H1 (cell line): ENCODE results near the gene KLRC3. TPM values are rescaled to one million over a fixed set of nuclear protein-coding genes. Genes with fewer than 3 reads are reported as not detected.
A peak's percentile ranks its signal among the peaks of the same experiment; 100 is the strongest.
"Not testable (repeated sequence)": the region's sequence is repeated elsewhere in the genome, so short reads cannot be mapped to it uniquely, and the experiment has no call there.

Source experiments
- CTCF ChIA-PET: fragments of 300-600 bp; sonication (Branson Sonifier 250); formaldehyde crosslinking; loops from one replicate; lab custom pipeline; 2021; ENCODE audit not compliant: partially characterized antibody; lab: Charles Lee
- POLR2A ChIA-PET: fragments of 300-600 bp; sonication (Branson Sonifier 250); formaldehyde crosslinking; loops from one replicate; lab custom pipeline; 2021; ENCODE audit warnings: inconsistent platforms; ENCODE audit not compliant: partially characterized antibody; lab: Charles Lee
- DNase-seq, 2 experiments: peaks; one replicate each; pipeline versions ENCODE4 v3.0.0 to v3.0.0-alpha.2; 2010 to 2022; ENCODE audit warnings: low spot score in 2 of 2, low read depth in 1 of 2, mixed read lengths in 1 of 2
- FAIRE-seq: peaks from 2 replicates; lab custom pipeline; 2011; peaks lifted over from hg19 to GRCh38; lab: Jason Lieb, UNC
- H2AFZ ChIP-seq: 2 replicates; pipeline ENCODE4 v1.8.1; 2012; ENCODE audit warnings: low read length, inconsistent platforms
- H2AK5ac ChIP-seq: 2 replicates; pipeline ENCODE4 v1.6.1; 2013; ENCODE audit warnings: low read depth, low read length
- H2BK120ac ChIP-seq: replicated peaks from 2 replicates; pipeline ENCODE3; 2013; ENCODE audit warnings: low read depth, low read length, inconsistent platforms
- H2BK12ac ChIP-seq: 2 replicates; pipeline ENCODE4 v1.6.1; 2013; ENCODE audit warnings: low read depth, low read length
- H2BK15ac ChIP-seq: 2 replicates; pipeline ENCODE4 v1.6.1; 2013; ENCODE audit warnings: low read length
- H2BK20ac ChIP-seq: 2 replicates; pipeline ENCODE4 v1.6.1; 2013; ENCODE audit warnings: low read length
- H2BK5ac ChIP-seq: 2 replicates; pipeline ENCODE4 v1.6.1; 2013; ENCODE audit warnings: low read depth, low read length
- H3K14ac ChIP-seq: 2 replicates; pipeline ENCODE4 v1.6.1; 2013; ENCODE audit warnings: inconsistent platforms; ENCODE audit not compliant: insufficient read length
- H3K18ac ChIP-seq: 2 replicates; pipeline ENCODE4 v1.6.1; 2013; ENCODE audit warnings: low read length; ENCODE audit errors: extremely low read depth
- H3K23ac ChIP-seq: 2 replicates; pipeline ENCODE4 v1.6.1; 2013; ENCODE audit warnings: inconsistent platforms; ENCODE audit not compliant: insufficient read length
- H3K23me2 ChIP-seq: 2 replicates; pipeline ENCODE4 v1.6.1; 2013; ENCODE audit warnings: low read depth, low read length
- H3K27ac ChIP-seq: 2 replicates; pipeline ENCODE4 v1.6.1; 2011; ENCODE audit warnings: low read depth, low read length, inconsistent platforms
- H3K27me3 ChIP-seq, 4 experiments: replicated peaks in 1 of 4; 1 replicate in 1 of 4; 2 replicates in 3 of 4; pipeline versions ENCODE4 v1.6.1 to v1.8.1; 2011 to 2013; ENCODE audit warnings: low read length in 3 of 4, mild to moderate bottlenecking in 3 of 4, inconsistent platforms in 2 of 4, mixed read lengths in 2 of 4, moderate library complexity in 1 of 4; ENCODE audit not compliant: control insufficient read depth in 3 of 4, insufficient read depth in 3 of 4; ENCODE audit errors: extremely low read depth in 1 of 4
- H3K36me3 ChIP-seq, 4 experiments: 2 replicates each; pipeline versions ENCODE4 v1.6.1 to v1.8.1; 2011 to 2013; ENCODE audit warnings: mild to moderate bottlenecking in 4 of 4, low read length in 3 of 4, moderate library complexity in 2 of 4, control low read depth in 1 of 4, inconsistent platforms in 1 of 4; ENCODE audit not compliant: insufficient read depth in 4 of 4, control insufficient read depth in 2 of 4
- H3K4ac ChIP-seq: replicated peaks from 2 replicates; pipeline ENCODE3; 2013; ENCODE audit warnings: low read length, low read depth, mixed read lengths, inconsistent platforms; ENCODE audit not compliant: insufficient read length
- H3K4me1 ChIP-seq, 4 experiments: replicated peaks in 1 of 4; 1 replicate in 1 of 4; 2 replicates in 3 of 4; pipeline versions ENCODE4 v1.6.1 to v1.8.1; 2011 to 2013; ENCODE audit warnings: low read length in 3 of 4, inconsistent platforms in 2 of 4, mixed read lengths in 1 of 4; ENCODE audit not compliant: insufficient read depth in 4 of 4, control insufficient read depth in 3 of 4
- H3K4me2 ChIP-seq, 2 experiments: 2 replicates each; pipeline versions ENCODE4 v1.6.1 to v1.8.1; 2011 to 2013; ENCODE audit warnings: low read depth in 2 of 2, low read length in 2 of 2, control low read depth in 1 of 2, inconsistent platforms in 1 of 2, mild to moderate bottlenecking in 1 of 2; ENCODE audit not compliant: insufficient read depth in 1 of 2
- H3K4me3 ChIP-seq, 4 experiments: fragments of 200-600, 300-600 bp in 1 of 4; sonication (generic), shearing (Covaris generic), sonication (Bioruptor Twin) in 1 of 4; 2 replicates each; pipeline versions ENCODE4 v1.5.1 to v1.8.1; 2011 to 2016; ENCODE audit warnings: low read length in 4 of 4, low read depth in 3 of 4, control low read depth in 2 of 4, inconsistent platforms in 2 of 4, mild to moderate bottlenecking in 2 of 4, mixed read lengths in 1 of 4, moderate library complexity in 1 of 4; ENCODE audit not compliant: insufficient read depth in 2 of 4; ENCODE audit errors: extremely low read depth in 1 of 4
- H3K56ac ChIP-seq: replicated peaks from 2 replicates; pipeline ENCODE3; 2013; ENCODE audit warnings: low read depth, mild to moderate bottlenecking, mixed read lengths, low read length, inconsistent platforms; ENCODE audit not compliant: insufficient read length
- H3K79me1 ChIP-seq: 2 replicates; pipeline ENCODE4 v1.6.1; 2013; ENCODE audit warnings: low read depth, low read length, control low read depth
- H3K79me2 ChIP-seq, 2 experiments: 2 replicates each; pipeline versions ENCODE4 v1.6.1 to v1.8.1; 2012 to 2013; ENCODE audit warnings: low read length in 2 of 2, mild to moderate bottlenecking in 2 of 2, inconsistent platforms in 1 of 2; ENCODE audit not compliant: insufficient read depth in 2 of 2, control insufficient read depth in 1 of 2
- H3K9ac ChIP-seq, 4 experiments: replicated peaks in 1 of 4; 1 replicate in 1 of 4; 2 replicates in 3 of 4; pipeline versions ENCODE4 v1.6.1 to v1.8.1; 2011 to 2013; ENCODE audit warnings: low read depth in 3 of 4, low read length in 3 of 4, control low read depth in 2 of 4, mild to moderate bottlenecking in 2 of 4, moderate library complexity in 2 of 4, inconsistent platforms in 1 of 4; ENCODE audit errors: extremely low read depth in 1 of 4
- H3K9me3 ChIP-seq, 2 experiments: 2 replicates each; pipeline versions ENCODE4 v1.6.1 to v1.8.1; 2012 to 2013; ENCODE audit warnings: mild to moderate bottlenecking in 2 of 2, moderate library complexity in 2 of 2, control low read depth in 1 of 2, inconsistent platforms in 1 of 2, low read depth in 1 of 2, low read length in 1 of 2, mixed read lengths in 1 of 2; ENCODE audit not compliant: insufficient read depth in 2 of 2
- H4K20me1 ChIP-seq, 2 experiments: replicated peaks in 1 of 2; 2 replicates each; pipeline versions ENCODE3 to v1.8.1; 2011 to 2013; ENCODE audit warnings: inconsistent platforms in 2 of 2, low read length in 2 of 2, mild to moderate bottlenecking in 1 of 2; ENCODE audit not compliant: insufficient read depth in 2 of 2, control insufficient read depth in 1 of 2
- H4K5ac ChIP-seq: 2 replicates; pipeline ENCODE4 v1.6.1; 2013; ENCODE audit warnings: low read length, low read depth, mixed read lengths, inconsistent platforms; ENCODE audit not compliant: insufficient read length
- H4K8ac ChIP-seq: 2 replicates; pipeline ENCODE4 v1.8.0; 2013; ENCODE audit warnings: mild to moderate bottlenecking, moderate library complexity, low read length, inconsistent platforms; ENCODE audit not compliant: insufficient read depth; ENCODE audit errors: extremely low read depth
- H4K91ac ChIP-seq: replicated peaks from 2 replicates; pipeline ENCODE3; 2013; ENCODE audit warnings: low read length, mixed read lengths, inconsistent platforms; ENCODE audit not compliant: insufficient read length
- WGBS, 2 experiments: shearing (Covaris generic) in 1 of 2; methylation state at CpG; one replicate each; pipeline versions ENCODE4 v1.1.6 to v1.1.7; 2013 to 2015; ENCODE audit warnings: low lambda C conversion rate in 2 of 2, mixed read lengths in 2 of 2, inconsistent platforms in 1 of 2, low coverage in 1 of 2, missing lambda C conversion rate in 1 of 2; ENCODE audit not compliant: insufficient replicate concordance in 2 of 2, insufficient coverage in 1 of 2, insufficient read length in 1 of 2; ENCODE audit errors: extremely low coverage in 1 of 2, missing lambda C conversion rate in 1 of 2; 5-methylcytosine and 5-hydroxymethylcytosine counted together
- polyA plus RNA-seq, 7 experiments: library from polyadenylated mRNA; depleted of rRNA in 3 of 7; stranded (reverse) in 5 of 7; unstranded in 2 of 7; fragments of >200 nt in 5 of 7; fragments of 200-250 nt in 2 of 7; gene quantifications; 1 replicate in 5 of 7; 2 replicates in 1 of 7; 4 replicates in 1 of 7; pipeline versions ENCODE4 v1.2.1 to v1.2.3, GENCODE V29; 2011 to 2013; ENCODE audit warnings: missing spikeins in 2 of 7, mixed read lengths in 2 of 7
- total RNA-seq: library from RNA; stranded (reverse); fragmentation: NEBNext Ultra II Directional; extraction: Animal tissue kit (Norgen Biotek cat#: 25700); gene quantifications from 2 replicates; pipeline ENCODE4 v1.2.1, GENCODE V29; 2021

KLRC3 gene
- total and polyA plus RNA-seq, 2 of the 8 experiments (the other 6 are each of a cell fraction or from before 2014, with no cell fraction given) = not detected

DNA sequence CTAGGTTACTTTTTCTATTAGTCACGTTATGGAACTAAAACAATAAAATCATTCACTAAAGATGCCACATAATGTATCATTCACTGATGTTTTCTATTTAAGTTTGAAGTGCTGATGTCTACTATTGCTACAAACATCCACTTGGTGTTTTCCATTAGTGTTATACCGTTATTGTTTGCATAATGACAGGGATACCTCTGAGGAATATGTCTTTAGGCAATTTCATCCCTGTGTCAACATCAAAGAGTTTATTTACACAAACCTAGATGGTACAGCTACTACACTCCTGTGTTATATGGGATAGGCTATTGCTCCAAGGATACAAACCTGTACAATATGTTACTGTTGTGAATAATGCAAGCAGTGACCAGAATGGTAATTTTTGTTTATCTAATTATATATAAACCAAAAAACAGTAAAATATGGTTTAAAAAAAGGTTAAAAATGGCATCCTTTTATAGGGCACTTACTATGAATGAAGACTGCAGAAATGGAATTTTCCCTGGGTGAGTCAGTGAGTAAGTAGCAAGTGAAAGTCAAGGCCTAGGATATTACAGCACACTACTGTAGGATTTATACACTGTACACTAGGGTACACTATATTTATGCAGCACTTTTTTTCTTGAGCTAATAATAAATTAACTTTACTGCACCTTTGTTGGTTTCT is 19.3 kb upstream of the KLRC3 start:
- H3K9me3 ChIP-seq, H4K5ac ChIP-seq, H3K4me3 ChIP-seq, H2BK5ac ChIP-seq, H3K79me1 ChIP-seq, H3K27ac ChIP-seq, H3K56ac ChIP-seq, CTCF ChIA-PET, H2BK12ac ChIP-seq, H2BK15ac ChIP-seq, H4K20me1 ChIP-seq, H2BK120ac ChIP-seq, H3K18ac ChIP-seq, DNase-seq, H4K8ac ChIP-seq, H3K9ac ChIP-seq, POLR2A ChIA-PET, H3K4ac ChIP-seq, H3K4me1 ChIP-seq, H4K91ac ChIP-seq, H2BK20ac ChIP-seq, H3K27me3 ChIP-seq, H2AK5ac ChIP-seq, H3K79me2 ChIP-seq, H2AFZ ChIP-seq, H3K4me2 ChIP-seq, H3K36me3 ChIP-seq, H3K14ac ChIP-seq, H3K23me2 ChIP-seq, H3K23ac ChIP-seq: not testable (repeated sequence)
- WGBS, 2 experiments = 96% methylated on average over 2 of the region's 2 CpGs; no CpG with 5 or more reads in 1 of the 2 experiments
- peak; percentile 68 for FAIRE-seq

DNA sequence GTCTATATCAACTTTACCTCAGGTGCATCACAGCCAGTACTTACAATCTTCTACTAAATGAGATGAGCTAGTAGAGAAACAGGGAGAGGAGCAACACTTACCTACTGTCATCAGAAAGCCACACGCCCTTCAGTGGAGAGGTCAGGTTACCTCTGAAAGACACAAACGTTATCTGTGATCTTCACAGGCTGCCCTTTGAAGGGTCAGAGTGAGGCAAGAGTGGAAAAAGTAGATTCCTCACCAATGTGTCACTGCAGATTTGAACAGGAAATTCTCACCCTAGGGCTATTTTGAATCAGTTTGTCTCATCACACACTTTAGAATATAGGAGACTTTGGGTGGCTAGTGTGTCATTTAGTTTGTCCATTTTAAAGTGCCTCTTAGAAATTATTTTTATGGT is 17.2 kb upstream of the KLRC3 start:
- DNase-seq, POLR2A ChIA-PET, H3K56ac ChIP-seq, H3K4me2 ChIP-seq, H3K27ac ChIP-seq, H4K8ac ChIP-seq, H4K91ac ChIP-seq, H2AFZ ChIP-seq, H2BK5ac ChIP-seq, H2BK15ac ChIP-seq, CTCF ChIA-PET, H3K18ac ChIP-seq, H3K4me1 ChIP-seq, H3K9ac ChIP-seq, H2BK20ac ChIP-seq, H3K14ac ChIP-seq, H3K27me3 ChIP-seq, H3K9me3 ChIP-seq, H3K4ac ChIP-seq, H3K79me1 ChIP-seq, H3K23me2 ChIP-seq, H2AK5ac ChIP-seq, H3K23ac ChIP-seq, H3K79me2 ChIP-seq, H3K4me3 ChIP-seq, H2BK120ac ChIP-seq, H4K20me1 ChIP-seq, H2BK12ac ChIP-seq, H3K36me3 ChIP-seq, H4K5ac ChIP-seq: not testable (repeated sequence)
- no CpG with 5 or more reads among the region's 2 CpGs for WGBS, 2 experiments
- FAIRE-seq = peak; percentile 28
